Right forelimb (tissue), 1 donor: ENCODE data around the gene PANK4.

Source experiments
- DNase-seq: peaks from one replicate; pipeline ENCODE4 v3.0.0-alpha.2; 2018

PANK4 gene

DNA sequence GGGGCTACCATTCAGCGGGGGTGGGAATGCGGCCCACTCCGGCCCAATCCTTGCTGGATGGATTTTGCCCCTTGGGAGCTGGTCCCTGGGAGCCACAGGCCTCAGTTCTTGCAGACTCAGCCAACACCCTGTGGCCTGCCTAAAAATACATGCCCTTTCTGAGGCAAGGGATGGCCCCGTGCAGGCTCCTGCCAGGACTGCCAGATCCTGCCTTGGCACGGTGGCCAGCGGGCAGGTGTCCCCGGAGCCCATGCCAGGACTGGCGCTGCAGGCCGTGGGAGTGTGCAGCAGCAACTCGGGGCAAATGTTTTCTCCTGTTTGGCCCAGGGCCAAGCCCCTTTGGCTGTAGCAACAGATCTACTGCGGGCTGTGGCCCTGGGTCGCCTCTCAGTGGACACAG lies 1.6 kb upstream of the PANK4 start:
- DNase-seq = no peak

- no peak for DNase-seq
These were observed 1.1 kb upstream of the PANK4 start for GRCh38 chr1:2527556-2527860.

DNA sequence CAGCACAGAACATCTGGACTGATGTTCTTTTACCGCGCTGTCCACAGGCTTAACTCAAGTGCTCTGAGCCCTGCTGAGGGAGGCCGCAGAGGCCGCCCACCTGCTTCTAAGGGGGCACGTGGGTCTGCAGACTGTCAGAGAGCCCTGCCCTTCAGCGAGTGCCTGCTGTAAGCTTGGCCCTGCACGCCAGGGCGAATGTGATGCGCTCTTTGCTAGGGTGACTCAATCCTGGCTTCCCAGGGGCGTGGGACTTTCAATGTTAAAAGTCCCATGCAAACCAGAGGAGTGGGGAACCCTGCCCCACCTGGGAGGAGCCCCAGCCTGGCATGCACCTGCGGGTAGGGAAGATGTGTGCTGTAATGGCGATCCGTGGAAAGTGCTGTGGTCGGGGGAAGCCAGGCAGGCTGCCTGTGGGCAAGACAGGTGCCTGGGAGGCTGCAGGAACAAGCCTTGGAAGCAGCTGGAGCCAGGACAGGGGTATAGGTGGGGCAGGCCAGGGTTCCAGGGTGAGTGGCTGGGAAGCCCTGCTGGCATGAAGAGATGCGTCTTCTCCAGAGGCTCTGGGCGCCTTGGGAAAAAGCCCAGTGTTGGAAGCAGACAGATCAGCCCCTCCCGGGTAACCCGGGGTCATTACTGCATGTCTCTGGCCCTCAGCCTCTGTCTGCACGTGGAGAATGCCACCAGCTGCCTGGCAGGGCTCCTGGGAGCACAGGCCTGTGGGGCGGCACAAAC lies 594 bp upstream of the PANK4 start:
- DNase-seq = no peak

DNA sequence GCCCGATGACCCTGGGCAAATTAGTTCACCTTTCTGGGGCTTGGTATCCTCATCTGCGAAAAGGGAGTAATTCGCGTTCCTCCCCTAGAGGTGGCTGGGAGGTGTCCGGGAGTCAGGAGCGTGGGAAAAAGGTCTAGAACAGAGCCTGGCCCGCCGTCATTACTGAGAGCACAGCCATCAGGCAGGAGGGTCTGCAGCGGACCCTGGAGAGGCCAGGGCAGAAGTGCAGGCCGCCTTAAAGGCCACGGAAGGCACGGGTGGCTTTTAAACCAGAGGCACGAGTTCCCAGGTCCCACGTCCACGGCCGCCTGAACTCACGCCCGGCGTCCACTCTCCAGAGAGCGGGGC lies 850 bp downstream of the PANK4 start:
- no peak for DNase-seq

DNA sequence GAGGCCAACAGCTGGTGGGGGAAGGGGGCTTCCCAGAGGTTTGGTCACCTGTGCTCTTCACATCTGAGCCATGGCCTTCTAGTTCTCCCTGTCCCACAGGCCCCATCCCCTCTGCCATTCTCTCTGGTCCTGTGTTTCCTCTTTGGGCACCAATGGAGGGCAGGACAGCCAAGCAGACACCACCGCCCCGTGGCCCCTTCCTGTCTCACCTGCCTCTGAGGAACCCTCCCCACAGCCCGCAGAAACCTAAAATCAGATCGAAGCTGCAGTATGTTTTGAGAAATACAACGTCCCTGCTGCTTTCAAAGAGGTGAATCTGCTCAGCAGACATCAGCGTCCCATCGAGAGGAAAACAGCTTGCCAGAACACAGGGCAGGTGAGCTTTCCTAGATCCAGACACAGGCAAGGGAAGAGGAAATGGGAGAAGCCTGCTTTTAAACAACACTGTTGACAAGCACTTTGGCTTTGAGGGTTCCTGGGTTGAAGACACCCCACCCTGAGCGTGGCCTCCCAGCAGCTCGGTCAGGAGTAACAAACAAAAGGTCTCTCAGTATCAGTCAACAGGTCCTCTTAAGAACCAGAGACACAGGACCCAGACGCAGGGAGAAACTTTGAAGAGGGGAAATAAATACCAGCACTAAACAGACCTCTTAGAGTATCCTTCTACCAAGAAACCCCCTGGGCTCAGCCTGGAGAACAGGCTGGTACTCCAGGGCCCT lies 2.3 kb downstream of the PANK4 start:
- no peak for DNase-seq

DNA sequence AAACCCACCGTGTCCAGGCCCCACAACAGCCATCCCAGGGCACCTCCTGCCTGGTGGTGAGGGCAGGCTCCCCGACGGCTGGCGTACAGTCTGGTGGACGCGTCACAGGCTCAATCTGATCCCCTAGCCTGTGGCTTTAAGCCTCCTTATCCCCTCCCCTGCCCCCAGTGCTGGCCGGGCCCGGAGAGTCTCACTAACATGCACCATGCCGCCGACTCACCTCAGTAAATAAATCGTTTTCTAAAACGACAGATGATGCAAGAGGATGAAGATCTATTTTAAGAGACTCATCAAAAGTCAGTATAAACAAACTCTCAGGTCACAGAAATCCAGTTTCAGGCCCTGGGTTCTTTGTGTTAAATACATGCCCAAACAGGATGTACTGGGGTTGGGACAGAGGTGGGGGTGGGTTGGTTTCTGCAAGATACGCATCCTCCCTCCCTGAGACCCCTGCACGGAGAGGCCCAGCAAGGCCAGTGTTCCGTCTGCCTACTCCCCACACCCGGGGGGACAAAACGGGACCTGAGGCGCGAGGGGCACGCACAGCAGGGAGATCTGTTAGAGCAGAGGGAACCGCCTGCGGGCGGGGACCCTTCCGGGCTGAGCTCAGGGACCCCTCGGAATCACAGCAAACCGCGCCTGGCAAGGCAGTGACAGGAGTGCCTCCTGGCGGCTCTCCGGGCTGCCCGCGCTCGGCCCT lies 3.1 kb downstream of the PANK4 start:
- no peak for DNase-seq

- no peak for DNase-seq
These were observed 4.2 kb downstream of the PANK4 start for GRCh38 chr1:2522230-2522629.

GRCh38 chr1:2520806-2521205 lies 5.6 kb downstream of the PANK4 start:
- DNase-seq = no peak

DNA sequence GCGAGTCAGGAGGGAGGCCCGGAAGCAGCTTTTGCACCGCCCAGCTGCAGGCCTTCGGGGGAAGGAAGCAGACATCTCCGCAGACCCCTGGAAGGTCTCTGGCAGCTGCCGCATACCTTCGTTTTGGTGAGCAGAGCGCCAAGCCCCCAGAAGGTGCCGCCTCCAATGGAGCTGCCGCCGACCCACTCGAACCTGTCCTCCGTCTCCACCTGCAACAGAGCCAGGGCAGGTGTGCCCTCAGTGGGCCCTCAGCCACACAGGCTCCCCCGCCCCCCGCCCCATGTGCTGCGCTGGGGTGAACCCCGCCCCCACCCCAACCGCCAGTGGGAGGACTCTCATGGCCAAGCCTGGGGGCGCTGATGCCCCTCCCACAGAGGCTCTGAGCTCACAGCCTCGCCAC lies 6.2 kb downstream of the PANK4 start:
- DNase-seq = no peak

DNA sequence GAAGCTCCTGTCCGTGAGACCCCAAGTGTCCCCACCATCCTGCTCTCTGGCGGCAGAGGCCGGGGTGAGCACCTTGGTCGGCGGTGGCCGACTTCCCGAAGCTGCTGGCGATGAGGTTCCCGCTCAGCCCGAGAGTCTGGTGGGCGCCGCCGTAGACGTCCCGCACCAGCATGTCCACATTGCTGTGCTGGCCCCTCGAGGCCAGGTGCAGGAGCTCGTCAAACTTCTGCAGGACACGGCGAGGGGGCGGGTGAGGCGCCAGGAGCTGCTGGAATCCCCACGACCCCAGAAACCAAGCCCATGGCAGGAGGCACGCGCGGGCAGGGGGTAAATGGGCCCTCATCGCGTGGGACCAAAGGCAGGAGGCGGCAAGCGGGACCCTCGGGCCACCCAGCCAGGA lies 6.7 kb downstream of the PANK4 start:
- no peak for DNase-seq

DNA sequence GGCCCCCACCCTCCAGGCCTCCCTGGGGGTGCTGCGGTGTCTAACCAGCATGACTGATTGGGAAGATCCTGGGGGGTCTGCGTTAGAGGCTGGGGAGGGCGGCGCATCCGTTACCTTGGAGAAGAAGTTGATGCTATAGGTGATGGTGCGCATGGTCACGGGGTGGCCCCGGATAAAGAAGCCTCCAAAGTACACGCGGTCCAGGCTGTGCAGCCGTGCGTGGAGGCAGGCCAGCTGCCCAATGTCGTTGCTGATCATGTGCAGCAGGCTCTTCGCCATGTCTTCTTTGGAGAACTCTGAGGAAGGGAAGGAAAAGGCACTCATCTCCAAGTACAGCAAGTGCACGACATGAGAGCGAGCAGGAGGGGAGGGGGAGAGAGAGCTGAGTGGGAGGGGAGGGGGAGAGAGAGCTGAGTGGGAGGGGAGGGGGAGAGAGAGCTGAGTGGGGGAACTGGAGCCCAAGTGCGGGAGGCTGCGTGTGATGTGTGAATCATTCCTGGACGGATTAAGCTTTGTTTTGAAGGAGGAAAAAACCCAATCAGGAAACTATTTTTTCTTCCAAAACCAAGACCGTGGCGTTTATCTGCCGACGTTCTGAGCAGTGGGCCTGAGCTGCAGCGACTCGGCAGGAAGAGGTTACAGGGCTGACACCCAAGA lies 7.2 kb downstream of the PANK4 start:
- no peak for DNase-seq

DNA sequence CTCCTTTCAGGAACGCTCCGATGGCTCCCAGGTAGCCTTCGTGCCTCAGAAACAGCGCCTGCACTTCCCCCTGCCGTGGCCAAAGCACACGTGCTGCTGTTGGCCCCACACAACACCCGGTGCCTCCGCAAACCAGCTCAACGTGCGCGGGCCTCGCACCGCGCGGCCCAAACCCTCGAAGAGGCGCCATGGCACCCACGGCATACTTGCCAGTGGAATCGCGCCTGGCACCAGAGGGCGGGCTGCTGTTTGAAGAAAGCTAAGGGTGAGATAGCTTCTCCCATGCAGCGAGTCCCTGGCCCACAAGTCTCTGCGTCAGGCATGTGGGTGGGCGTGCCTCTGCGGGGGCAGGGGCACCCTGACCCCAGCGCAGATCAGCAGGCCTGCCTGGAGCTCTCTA lies 7.9 kb downstream of the PANK4 start:
- DNase-seq = no peak

GRCh38 chr1:2517966-2518365 lies 8.4 kb downstream of the PANK4 start:
- no peak for DNase-seq

DNA sequence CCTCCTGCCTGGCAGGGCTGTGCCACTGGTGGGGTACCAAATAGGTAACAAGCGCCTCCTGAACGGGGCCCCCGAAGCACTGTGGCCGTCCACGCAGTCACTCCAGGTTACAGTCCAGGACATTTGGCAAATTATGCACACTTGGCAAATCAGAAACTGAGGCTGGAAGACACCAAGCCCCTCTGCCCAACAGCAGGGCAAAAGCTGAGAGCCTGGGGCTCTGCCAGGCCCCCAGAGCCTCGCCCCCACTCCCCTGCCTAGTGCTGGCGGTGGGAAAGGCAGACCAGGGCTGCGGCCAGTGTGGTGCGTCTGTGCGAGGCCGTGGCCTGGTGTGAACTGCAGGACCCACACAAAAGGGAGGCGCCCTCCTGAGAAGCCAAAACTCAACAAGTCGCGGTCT lies 9.4 kb downstream of the PANK4 start:
- no peak for DNase-seq

DNA sequence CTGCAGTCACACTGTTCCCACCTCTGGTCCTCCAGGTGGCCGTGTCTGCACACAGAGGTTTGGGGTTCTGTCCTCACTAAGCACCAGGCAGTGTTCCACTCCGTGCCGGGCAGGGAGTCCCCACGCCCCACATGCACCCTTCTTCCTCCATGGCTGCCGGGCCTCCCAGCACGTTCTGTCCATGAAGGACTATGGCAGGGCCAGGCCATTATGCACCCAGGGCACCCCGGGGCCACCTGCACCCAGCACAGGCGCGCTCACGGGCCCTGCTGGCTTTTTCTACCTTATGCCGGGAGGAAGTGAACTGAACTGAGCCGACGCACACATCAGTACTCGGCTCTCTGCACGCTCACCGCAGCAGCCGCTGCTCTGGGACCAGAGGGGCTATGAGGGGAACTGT lies 10.3 kb downstream of the PANK4 start:
- DNase-seq = no peak

- DNase-seq = no peak
These were observed 10.7 kb downstream of the PANK4 start for GRCh38 chr1:2515763-2516080.

- no peak for DNase-seq
These were observed 11.3 kb downstream of the PANK4 start for GRCh38 chr1:2514863-2515762.

DNA sequence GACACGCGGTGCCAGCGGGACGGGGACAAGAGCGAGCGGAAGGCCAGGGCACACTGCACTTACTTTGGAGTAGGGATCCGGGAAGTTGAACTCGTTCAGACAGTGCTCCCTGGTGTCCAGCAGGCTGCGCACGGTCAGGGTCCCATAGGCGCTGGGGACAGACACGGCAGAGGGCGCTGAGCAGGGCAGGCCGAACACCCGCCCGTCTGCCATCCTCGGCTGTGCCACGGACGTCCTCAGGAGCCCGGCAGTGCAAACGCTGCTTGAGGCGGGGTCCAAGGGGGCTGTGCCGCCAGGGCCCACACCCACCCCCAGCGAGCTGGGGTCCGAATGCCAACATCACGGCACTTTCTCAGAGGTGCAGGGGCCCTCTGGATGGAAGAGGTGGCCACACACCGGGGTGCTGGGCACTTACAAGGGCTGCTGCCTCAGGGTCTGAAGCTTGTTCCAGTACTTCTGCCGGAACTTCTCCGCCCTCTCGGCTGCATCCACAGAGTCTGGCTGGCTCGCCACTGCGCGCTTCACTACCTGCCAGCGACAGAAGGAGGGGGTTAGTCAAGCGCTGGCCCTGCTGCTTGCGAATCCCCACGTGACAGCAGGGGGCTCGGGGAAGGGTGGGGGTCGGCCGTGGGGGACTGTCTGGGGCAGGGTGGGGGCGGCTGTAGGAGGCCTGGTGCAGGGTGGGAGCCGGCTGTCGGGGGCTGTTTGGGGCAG lies 12.3 kb downstream of the PANK4 start:
- DNase-seq = no peak

DNA sequence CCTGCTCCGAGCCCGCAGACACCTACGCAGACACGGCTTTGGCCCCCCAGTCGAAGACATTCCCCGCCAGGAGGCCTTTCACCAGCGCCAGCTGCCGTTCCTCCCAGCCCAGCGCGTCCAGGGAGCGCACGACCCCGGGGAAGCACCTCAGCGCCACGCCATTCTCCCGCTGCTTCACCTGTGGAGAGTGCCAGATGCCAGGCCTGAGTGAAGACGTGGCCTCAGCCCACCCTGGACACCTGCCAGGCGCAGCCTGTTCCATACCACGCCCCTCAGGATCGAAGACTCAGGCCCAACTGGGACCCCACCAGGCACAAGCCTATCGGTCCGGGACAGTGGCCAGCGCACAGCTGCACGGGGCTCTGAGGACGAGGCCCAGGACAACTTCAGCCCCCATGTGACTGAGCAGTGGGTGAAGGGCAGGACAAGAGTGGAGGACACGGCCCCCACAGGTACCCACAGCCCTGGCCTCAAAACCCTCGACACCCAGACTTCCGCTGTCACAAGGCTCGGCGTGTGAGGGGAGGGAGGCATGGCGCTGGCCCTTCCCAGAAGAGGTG lies 13.5 kb downstream of the PANK4 start:
- DNase-seq = no peak

DNA sequence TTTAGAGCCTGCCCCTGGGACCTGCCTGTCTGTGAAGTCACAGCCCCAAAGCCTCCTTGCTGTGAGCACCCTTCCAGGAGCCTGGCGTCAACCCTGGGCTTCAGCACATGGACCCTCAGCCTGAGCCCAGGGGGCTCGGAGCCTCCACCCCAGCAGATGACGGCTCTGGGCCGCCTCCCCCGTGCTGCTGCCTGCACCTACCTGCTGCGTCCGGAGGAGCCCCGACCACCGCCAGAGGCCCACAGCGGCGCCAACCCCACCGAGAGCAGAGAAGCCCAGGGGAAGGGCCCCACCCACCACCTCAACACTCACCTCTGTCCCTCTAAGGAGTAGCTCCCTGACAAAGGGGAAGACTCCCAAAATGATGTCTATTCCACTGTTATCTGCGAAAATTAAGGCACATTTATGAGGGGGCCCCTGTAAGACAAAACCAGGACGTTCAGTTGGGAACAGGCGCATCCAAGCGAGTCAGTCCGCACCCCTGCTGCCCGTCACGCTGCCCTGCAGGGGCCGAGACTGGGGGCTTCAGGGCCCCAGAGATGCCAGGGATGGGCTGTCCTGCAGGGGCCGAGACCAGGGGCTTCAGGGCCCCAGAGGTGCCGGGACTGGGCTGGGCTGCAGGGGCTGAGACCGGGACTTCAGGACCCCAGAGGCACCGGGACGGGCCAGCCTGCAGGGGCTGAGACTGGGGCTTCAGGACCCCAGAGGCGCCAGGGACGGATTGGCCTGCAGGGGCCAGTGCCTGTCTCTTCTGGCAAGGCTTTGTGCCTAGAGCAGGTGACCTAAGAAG lies 15.8 kb downstream of the PANK4 start:
- DNase-seq = no peak

- no peak for DNase-seq
These were observed 16.8 kb downstream of the PANK4 start for GRCh38 chr1:2509589-2509988.
